GM21825 (cell line): ENCODE measurements around the gene MBOAT1.
A peak's percentile ranks its signal among the peaks of the same experiment; 100 is the strongest.
"Not testable (repeated sequence)": the region's sequence is repeated elsewhere in the genome, so short reads cannot be mapped to it uniquely, and the experiment has no call there.

ENCODE experiments used
- ATAC-seq: cut with Tn5 transposase; IDR thresholded peaks from one replicate; pipeline ENCODE4 v1.9.1; 2021; ENCODE audit warnings: mild to moderate bottlenecking, moderate library complexity; ENCODE audit not compliant: unreplicated experiment

MBOAT1 gene

GRCh38 chr6:20212392-20213111, at the start of gene MBOAT1:
Gene MBOAT1, minus strand, starts transcription at chr6:20212469. Its CDS starts 235 bp downstream, at chr6:20212234.
- peak; percentile 83 for ATAC-seq

- no peak for ATAC-seq
Observed at GRCh38 chr6:20261685-20262084, 49.4 kb upstream of the MBOAT1 start.

GRCh38 chr6:20260360-20260759, 48.1 kb upstream of the MBOAT1 start:
- no peak for ATAC-seq

GRCh38 chr6:20259316-20260049, 47.2 kb upstream of the MBOAT1 start:
- no peak for ATAC-seq

- ATAC-seq: no peak
Observed at GRCh38 chr6:20255428-20255827, 43.2 kb upstream of the MBOAT1 start.

GRCh38 chr6:20254295-20254694, 42.0 kb upstream of the MBOAT1 start:
- no peak for ATAC-seq

GRCh38 chr6:20253021-20253420, 40.8 kb upstream of the MBOAT1 start:
- no peak for ATAC-seq

GRCh38 chr6:20252311-20252710, 40.0 kb upstream of the MBOAT1 start:
- ATAC-seq: no peak

- ATAC-seq: no peak
Observed at GRCh38 chr6:20251525-20251924, 39.3 kb upstream of the MBOAT1 start.

GRCh38 chr6:20246125-20246524, 33.9 kb upstream of the MBOAT1 start:
- no peak for ATAC-seq

- ATAC-seq: not testable (repeated sequence)
Observed at GRCh38 chr6:20244807-20245681, 32.8 kb upstream of the MBOAT1 start.

GRCh38 chr6:20243288-20243687, 31.0 kb upstream of the MBOAT1 start:
- ATAC-seq: no peak

GRCh38 chr6:20242397-20242796, 30.1 kb upstream of the MBOAT1 start:
- no peak for ATAC-seq

- no peak for ATAC-seq
Observed at GRCh38 chr6:20241102-20241501, 28.8 kb upstream of the MBOAT1 start.

GRCh38 chr6:20238688-20239587, 26.7 kb upstream of the MBOAT1 start:
- no peak for ATAC-seq

GRCh38 chr6:20237677-20238460, 25.6 kb upstream of the MBOAT1 start:
- no peak for ATAC-seq

GRCh38 chr6:20236909-20237600, 24.8 kb upstream of the MBOAT1 start:
- no peak for ATAC-seq

GRCh38 chr6:20236344-20236743, 24.1 kb upstream of the MBOAT1 start:
- ATAC-seq: no peak

GRCh38 chr6:20235041-20235440, 22.8 kb upstream of the MBOAT1 start:
- no peak for ATAC-seq
